Choroid plexus epithelial cell (primary cell): ENCODE results near the gene SEBOX.

Source experiments
- DNase-seq: peaks from one replicate; pipeline ENCODE4 v3.0.0-alpha.2; 2010; ENCODE audit warnings: low read depth
- H3K4me3 ChIP-seq: 2 replicates; pipeline ENCODE4 v1.5.1; 2011; ENCODE audit warnings: low read depth, mild to moderate bottlenecking, control low read depth, low read length, moderate library complexity
- TF ChIP-seq, protein P1 (sequence below): conservative IDR thresholded peaks from 2 replicates; pipeline ENCODE4 v1.5.1; 2011; ENCODE audit warnings: low read depth, mild to moderate bottlenecking, control low read depth, inconsistent platforms, low read length, moderate library complexity

The SEBOX gene

DNA sequence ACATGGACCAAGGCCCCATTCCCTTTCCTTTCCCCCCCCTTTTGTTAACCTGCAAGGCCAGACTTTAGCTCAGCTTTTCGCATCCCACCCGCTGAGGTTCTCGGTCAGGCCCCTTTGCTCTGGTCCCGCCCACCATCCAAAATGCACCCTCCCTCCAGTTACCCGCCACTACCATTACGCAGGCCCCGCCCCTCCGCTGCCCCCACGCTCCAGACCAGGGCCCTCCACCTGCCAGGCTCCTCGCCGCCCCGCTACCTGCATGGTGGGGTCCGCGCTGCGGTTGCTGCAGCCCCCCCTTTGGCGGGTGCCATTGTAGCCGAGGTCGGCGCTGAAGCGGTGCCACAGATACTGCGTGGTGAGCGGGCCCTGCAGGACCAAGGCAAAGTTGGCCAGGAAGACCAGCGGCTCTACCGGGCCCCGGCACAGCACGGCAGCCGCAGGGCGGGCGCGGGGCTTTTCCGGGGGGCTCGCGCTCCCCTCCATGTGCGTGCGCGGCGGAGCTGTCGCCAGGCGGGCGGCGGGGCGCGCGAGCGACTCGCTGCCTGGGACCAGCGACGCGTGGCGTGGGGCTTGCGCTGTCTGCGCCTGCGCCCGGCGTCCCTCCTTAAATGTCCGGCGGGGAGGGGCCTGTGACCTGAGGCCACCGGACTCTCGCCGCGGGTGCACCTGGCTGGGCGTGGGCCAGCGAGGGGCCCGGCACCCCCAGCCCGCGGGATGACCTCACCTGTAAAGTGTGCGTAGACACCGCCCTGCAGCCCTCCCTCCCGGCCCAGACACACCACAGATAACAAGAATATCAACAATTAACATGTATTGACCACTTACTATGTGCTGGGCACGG is 40.9 kb upstream of the SEBOX start, which contains the start of gene SLC46A1:
Gene SLC46A1, minus strand, starts transcription at position 581 of the 841 bp plus-strand sequence. Its CDS starts 98 bp downstream, at position 483.
- peak; percentile 9 for DNase-seq
- peak within 1 kb of the TSS; percentile 65 for H3K4me3 ChIP-seq
- TF ChIP-seq, protein P1, sequence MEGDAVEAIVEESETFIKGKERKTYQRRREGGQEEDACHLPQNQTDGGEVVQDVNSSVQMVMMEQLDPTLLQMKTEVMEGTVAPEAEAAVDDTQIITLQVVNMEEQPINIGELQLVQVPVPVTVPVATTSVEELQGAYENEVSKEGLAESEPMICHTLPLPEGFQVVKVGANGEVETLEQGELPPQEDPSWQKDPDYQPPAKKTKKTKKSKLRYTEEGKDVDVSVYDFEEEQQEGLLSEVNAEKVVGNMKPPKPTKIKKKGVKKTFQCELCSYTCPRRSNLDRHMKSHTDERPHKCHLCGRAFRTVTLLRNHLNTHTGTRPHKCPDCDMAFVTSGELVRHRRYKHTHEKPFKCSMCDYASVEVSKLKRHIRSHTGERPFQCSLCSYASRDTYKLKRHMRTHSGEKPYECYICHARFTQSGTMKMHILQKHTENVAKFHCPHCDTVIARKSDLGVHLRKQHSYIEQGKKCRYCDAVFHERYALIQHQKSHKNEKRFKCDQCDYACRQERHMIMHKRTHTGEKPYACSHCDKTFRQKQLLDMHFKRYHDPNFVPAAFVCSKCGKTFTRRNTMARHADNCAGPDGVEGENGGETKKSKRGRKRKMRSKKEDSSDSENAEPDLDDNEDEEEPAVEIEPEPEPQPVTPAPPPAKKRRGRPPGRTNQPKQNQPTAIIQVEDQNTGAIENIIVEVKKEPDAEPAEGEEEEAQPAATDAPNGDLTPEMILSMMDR, result no peak

DNA sequence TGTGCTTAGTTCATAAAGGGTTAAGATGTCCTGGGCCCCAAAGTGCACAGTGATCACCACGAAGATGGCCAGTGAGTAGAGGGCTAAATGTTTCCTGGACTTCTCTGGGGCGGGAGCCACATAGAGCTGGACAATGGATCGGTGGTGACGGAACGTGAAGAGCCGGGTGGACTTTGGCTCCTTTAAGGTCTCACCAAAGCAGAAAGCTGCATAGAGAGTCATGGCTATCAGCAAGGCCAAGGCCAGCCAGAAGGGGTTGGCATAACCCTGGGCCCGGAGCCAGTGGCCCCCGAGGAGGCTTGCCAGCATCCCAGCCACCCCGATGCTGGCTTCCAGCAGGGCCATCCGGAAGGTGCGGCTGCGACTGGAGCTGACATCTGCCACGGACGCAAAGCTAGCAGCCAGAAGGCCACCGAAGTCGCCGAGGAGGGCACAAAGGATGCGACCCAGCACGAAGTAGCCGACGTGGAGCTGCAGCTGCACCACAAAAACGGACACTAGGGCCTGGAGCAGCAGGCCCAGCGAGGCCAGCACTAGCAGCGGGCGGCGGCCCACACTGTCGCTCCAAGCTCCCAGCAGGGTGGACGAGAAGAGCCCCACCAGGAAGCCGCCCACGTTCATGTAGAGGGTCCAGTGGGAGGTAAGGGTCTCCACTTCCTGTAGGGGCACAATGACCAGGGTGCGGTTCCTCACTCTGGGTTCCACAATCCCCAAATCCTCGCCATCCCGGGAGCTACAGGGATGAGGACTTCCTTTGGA is 40.0 kb upstream of the SEBOX start:
- H3K4me3 ChIP-seq, result peak overlapping the region; percentile 65
- no peak for DNase-seq
- TF ChIP-seq, protein P1, result no peak

DNA sequence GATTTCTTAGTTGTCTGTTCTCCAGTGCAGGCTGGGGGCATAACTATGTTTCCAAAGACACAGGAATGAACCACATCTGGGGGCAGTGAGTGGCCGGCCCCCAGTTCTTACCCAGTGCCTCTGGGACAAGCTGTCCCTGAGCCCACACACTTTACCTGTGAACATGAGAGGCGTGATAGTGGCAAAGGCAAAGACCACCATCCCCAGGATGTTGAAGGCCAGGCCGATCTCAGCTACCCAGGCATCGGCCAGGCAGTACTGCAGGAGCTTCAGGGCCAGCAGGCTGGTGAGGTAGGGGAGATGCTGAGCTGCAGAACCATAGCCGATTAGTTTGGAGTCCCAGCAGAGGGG is 39.4 kb upstream of the SEBOX start:
- TF ChIP-seq, protein P1, result no peak
- H3K4me3 ChIP-seq, result no peak overlapping the region
- DNase-seq, result no peak

DNA sequence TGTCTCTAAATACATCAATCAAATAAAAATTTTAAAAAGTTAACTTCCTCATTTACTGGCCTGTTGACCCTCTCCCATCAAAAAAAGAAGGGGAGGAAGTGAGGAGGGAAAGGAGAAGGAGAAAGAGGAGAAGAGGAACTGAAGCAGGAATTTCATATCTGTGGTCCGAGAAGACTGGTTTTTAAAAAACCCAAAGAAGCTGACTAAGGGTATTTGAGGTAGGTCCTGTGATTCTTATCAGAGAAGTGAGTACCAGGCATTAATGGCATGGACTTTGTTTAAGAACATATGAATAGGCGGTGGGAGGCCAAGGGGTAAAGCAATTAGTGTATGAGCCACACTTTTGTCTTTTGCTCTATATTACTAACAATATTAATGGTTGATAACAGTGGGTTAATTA is 39.0 kb upstream of the SEBOX start:
- TF ChIP-seq, protein P1, result no peak
- H3K4me3 ChIP-seq, result no peak overlapping the region
- no peak for DNase-seq

DNA sequence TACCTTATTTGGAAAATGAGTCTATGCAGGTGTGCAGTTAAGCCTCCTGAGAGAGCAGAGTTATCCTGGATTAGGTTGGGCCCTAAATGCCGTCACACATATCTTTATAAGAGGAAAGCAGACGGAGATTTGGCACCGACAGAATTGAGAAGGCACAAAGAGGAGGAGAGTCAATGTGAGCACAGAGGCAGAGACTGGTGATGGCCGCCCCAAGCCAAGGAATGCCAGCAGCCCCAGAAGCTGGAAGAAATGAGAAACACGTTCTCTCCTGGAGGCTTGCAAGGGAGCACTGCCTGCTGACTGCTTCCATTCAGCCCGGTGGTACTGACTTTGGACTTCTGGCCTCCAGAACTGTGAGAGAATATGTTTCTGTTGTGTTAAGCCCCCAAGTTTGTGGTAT is 37.8 kb upstream of the SEBOX start:
- no peak for DNase-seq
- H3K4me3 ChIP-seq, result no peak overlapping the region
- TF ChIP-seq, protein P1, result no peak

DNA sequence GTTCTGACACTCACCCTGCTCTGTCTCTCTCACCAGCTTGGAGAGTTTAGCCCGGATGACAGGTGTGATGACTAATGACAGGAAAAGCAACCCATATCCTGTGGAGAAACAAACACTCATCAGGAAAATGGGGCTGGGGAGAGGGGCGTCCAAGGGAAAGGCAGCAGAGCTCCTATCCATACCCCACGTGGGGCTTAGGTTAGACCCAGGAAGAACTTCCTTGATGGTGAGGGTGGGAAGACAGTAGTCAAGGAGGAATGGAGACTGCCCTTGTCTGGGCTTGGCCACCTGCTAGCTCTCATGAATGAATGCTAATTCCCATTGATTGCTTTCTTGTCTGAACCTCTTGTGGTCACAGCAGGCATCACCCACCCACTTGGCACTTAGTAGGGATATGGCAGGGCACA is 37.2 kb upstream of the SEBOX start:
- no peak overlapping the region for H3K4me3 ChIP-seq
- TF ChIP-seq, protein P1, result no peak
- DNase-seq, result no peak

DNA sequence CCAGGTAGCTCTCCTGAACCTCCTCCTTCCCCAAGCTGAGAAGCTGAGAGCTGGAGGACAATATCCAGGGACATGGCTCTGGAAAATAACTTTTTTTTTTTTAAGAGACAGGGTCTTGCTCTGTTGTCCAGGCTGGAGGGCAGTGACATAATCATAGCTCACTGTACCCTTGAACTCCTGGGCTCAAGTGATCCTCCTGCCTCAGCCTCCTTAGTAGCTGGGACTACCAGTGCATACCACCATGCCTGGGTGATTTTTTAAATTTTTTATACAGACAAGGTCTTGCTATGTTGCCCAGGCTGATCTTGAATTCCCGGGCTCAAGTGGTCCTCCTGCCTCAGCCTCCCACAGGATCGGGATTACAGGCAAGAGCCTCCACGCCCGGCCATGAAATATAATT is 34.8 kb upstream of the SEBOX start:
- H3K4me3 ChIP-seq, result no peak overlapping the region
- DNase-seq, result no peak
- TF ChIP-seq, protein P1, result no peak
